GM12864 (cell line): ENCODE measurements around the gene ANKS1B.

Source experiments
- DNase-seq: peaks from one replicate; pipeline ENCODE4 v3.0.0-alpha.2; 2011; ENCODE audit warnings: low read depth
- H3K4me3 ChIP-seq: 2 replicates; pipeline ENCODE4 v1.5.1; 2011; ENCODE audit warnings: mild to moderate bottlenecking, low read depth, low read length, control low read depth
- TF ChIP-seq, protein P1 (sequence below): IDR thresholded peaks from 2 replicates; pipeline ENCODE4 v1.5.1; 2011; ENCODE audit warnings: low read depth, mild to moderate bottlenecking, moderate library complexity, low read length, control low read depth, inconsistent platforms; ENCODE audit errors: missing control alignments

Gene ANKS1B

GRCh38 chr12:98893126-98893674, 1091.5 kb downstream of the ANKS1B start:
- TF ChIP-seq, protein P1, sequence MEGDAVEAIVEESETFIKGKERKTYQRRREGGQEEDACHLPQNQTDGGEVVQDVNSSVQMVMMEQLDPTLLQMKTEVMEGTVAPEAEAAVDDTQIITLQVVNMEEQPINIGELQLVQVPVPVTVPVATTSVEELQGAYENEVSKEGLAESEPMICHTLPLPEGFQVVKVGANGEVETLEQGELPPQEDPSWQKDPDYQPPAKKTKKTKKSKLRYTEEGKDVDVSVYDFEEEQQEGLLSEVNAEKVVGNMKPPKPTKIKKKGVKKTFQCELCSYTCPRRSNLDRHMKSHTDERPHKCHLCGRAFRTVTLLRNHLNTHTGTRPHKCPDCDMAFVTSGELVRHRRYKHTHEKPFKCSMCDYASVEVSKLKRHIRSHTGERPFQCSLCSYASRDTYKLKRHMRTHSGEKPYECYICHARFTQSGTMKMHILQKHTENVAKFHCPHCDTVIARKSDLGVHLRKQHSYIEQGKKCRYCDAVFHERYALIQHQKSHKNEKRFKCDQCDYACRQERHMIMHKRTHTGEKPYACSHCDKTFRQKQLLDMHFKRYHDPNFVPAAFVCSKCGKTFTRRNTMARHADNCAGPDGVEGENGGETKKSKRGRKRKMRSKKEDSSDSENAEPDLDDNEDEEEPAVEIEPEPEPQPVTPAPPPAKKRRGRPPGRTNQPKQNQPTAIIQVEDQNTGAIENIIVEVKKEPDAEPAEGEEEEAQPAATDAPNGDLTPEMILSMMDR, result no peak
- no peak for DNase-seq
- no peak overlapping the region for H3K4me3 ChIP-seq

DNA sequence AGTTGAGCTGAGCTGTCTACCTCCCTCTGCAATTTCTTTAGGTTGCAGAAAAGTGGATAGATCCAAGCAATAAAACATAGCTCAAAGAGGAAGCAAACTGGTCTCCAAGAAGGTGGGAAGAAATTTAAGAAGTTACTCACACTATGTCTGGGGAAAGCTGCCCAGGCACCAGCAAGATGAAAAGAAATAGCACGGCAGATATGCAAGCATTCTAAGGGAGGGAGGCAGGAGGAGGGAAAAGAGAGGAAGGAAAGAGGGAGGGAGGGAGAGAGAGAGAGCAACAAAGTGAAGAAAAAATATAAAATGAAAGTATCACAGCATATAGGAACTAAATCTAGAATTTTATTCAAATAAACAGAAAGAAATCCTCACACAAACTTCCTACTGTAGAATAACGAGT, 1099.0 kb downstream of the ANKS1B start:
- DNase-seq, result no peak
- H3K4me3 ChIP-seq, result no peak overlapping the region
- TF ChIP-seq, protein P1, result no peak

DNA sequence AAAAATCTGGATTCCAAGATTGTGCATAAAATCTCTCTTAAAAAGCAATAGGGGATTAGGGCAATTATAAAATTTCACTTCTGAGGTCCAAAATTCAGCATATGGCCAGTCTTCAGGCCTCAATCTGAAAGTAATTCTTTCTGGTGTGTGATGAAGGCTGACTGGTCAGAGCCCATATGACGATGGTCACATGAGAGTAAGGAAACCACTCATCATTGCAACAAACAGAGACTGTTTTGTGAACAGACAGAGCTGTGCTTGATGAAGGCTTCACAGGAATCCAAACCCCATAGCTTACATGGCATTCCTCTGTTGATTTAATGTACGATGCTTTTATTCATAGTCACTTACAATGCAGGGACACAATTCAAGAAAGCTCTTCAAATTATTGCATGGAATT, 1101.5 kb downstream of the ANKS1B start:
- TF ChIP-seq, protein P1, result no peak
- no peak overlapping the region for H3K4me3 ChIP-seq
- no peak for DNase-seq

- DNase-seq, result no peak
- H3K4me3 ChIP-seq, result no peak overlapping the region
- TF ChIP-seq, protein P1, result no peak
Observed at GRCh38 chr12:98882526-98882925, 1102.2 kb downstream of the ANKS1B start.

DNA sequence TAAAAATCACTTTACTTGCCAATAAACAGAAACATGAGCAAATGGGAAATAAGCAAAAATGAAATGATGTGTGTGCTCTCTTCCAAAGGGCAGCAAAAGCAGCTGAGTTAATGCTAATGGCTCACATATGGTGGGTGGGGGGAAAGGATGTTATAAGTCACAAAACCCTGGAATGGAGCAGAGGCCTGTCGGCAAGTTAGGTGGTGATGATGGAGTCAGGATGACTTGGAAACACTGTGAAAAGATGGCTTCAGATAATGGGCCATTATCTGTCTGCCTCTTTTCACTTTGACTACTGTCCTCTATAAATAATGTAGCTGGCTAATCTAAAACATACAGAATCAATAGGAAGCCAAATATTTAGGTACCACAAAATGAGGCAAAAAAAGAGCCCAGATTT, 1111.0 kb downstream of the ANKS1B start:
- no peak overlapping the region for H3K4me3 ChIP-seq
- TF ChIP-seq, protein P1, result no peak

DNA sequence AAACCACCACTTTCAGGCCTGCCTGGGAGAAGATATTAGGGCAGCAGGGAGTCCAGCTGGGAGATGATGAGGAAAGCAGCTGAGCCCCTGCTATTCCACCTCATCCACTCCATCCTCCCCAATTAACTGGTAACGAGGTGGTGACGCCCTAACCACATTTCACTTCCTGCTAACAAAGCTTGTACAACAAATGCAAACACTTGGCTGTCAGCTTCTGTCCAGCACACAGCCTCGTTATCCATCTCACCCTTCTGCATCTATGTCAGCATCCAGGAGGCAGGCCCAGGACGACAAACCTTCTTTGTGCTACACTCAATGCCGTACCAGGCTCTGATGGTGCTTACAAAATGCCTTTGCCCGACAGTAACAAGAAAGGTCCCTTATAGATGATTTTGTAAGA, 1114.2 kb downstream of the ANKS1B start:
- DNase-seq, result no peak
- TF ChIP-seq, protein P1, result no peak
- H3K4me3 ChIP-seq, result no peak overlapping the region

More for the DNA sequence above, 1111.0 kb downstream of the ANKS1B start:
- DNase-seq, result no peak

DNA sequence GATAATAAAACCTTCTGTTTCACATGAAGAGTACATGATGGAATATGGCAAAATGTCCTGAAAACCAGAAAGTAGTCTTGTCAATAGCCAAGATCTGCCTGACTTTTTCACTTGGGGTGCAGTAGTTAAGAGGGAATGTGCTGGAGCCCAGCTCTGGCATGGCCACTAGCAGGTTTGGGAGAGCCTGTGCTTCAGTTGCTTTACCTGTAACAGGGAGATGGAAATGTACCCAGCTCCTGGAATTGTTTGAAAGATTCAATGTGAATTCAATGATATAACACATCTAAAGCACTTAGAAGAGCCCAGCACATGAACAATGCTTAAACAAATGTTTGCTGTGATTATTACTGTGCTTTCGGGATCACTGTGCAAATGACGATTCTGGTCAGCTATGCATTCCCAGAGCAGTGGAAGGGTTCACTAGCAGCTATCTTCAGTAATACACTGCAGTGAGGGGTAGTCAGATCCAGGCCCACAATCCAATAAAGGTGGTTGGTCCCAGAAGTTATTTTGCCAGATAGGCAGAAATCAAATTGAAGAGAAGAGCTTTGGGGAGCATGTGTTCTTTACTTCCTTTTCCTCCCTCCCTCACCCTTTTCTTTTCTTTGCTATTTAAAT, 1114.7 kb downstream of the ANKS1B start:
- DNase-seq, result no peak
- H3K4me3 ChIP-seq, result no peak overlapping the region
- TF ChIP-seq, protein P1, result no peak
